Activated B cell treated with CpG ODN at 0.5 μM for 24 hours (primary cell): ENCODE measurements around the gene GARNL3. TPM values are rescaled to one million over a fixed set of nuclear protein-coding genes. Genes with fewer than 3 reads are reported as not detected.
A peak's percentile ranks its signal among the peaks of the same experiment; 100 is the strongest.

Experiments used
- ATAC-seq: fragments of 200-7000 bp; cut with Tn5 transposase; one replicate; pipeline ENCODE4 v1.10.0; 2021; ENCODE audit warnings: low read depth, mild to moderate bottlenecking, moderate library complexity
- CTCF ChIA-PET: fragments of 350-600 bp; sonication (Branson Sonifier 250); formaldehyde crosslinking; loops from one replicate; lab custom pipeline; 2021; ENCODE audit warnings: antibody characterized with exemption; lab: Charles Lee
- POLR2A ChIA-PET: fragments of 350-600 bp; sonication (Branson Sonifier 250); formaldehyde crosslinking; loops from one replicate; lab custom pipeline; 2021; ENCODE audit warnings: antibody characterized with exemption; lab: Charles Lee
- DNase-seq: peaks from one replicate; pipeline ENCODE4 v3.0.0; 2022
- H3K27ac Mint-ChIP-seq: one replicate; pipeline ENCODE4 v1.8.0; 2020; ENCODE audit warnings: mixed read lengths
- H3K27me3 Mint-ChIP-seq: one replicate; pipeline ENCODE4 v1.8.0; 2021; ENCODE audit warnings: mixed read lengths
- H3K36me3 Mint-ChIP-seq: one replicate; pipeline ENCODE4 v1.8.0; 2021; ENCODE audit warnings: low read depth, mixed read lengths
- H3K4me1 Mint-ChIP-seq: one replicate; pipeline ENCODE4 v1.8.0; 2021; ENCODE audit warnings: mixed read lengths
- H3K4me3 Mint-ChIP-seq: one replicate; pipeline ENCODE4 v1.8.0; 2020; ENCODE audit warnings: mild to moderate bottlenecking, mixed read lengths
- H3K9me3 Mint-ChIP-seq: one replicate; pipeline ENCODE4 v1.8.0; 2020; ENCODE audit warnings: mixed read lengths
- intact Hi-C: fragments of 100-400 bp; cut with micrococcal nuclease; formaldehyde crosslinking; loops from one replicate; pipeline ENCODE4 v1.15.1; 2024
- total RNA-seq: library from RNA; stranded (reverse); gene quantifications from 2 replicates; pipeline ENCODE4 v1.2.3, GENCODE V29; 2022
- TF ChIP-seq, protein P1 (sequence below): fragments of 200-600 bp; IDR thresholded peaks from one replicate; pipeline ENCODE4 v1.8.0; 2022; ENCODE audit warnings: antibody characterized with exemption, mild to moderate bottlenecking

GARNL3 gene
- total RNA-seq, 1 donor from 2014 or later, result 10.4 TPM

DNA sequence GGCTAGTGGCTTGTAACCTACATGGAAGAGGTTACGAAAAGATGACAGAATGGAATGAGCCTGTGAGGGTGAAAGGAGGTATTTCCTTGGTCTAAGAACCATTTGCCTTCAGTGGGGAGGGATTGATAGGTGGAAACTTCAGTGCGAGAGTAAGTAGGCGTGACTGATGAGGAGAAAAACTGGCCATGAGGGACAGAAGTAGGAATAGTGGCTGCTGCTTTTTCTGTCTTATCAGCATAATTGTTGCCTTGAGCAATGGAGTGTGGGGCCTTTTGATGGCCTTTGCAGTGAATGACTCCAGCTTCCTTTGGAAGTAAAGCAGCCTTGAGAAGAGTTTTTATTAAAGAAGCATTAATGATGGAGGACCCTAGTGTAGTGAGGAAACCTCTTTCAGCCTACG is 150.6 kb downstream of the GARNL3 start:
- no peak overlapping the region for H3K4me3 Mint-ChIP-seq
- ATAC-seq (no peak), DNase-seq (no peak)
- no peaks in the 10 kb centered on the region for H3K36me3 Mint-ChIP-seq
- POLR2A ChIA-PET, result interaction anchor here (1.1 kb wide), 1 partner anchor 9 kb away, joined by 4 read pairs; the partner anchor contains the start of gene ZNF79
- H3K27me3 Mint-ChIP-seq, result no peaks in the 10 kb centered on the region
- peaks cover 13% of the 10 kb centered on the region for H3K4me1 Mint-ChIP-seq
- CTCF ChIA-PET, result no interaction called here
- H3K27ac Mint-ChIP-seq, result no peak overlapping the region
- no peaks in the 10 kb centered on the region for H3K9me3 Mint-ChIP-seq
- intact Hi-C loops, result no loop called here
- TF ChIP-seq, protein P1, sequence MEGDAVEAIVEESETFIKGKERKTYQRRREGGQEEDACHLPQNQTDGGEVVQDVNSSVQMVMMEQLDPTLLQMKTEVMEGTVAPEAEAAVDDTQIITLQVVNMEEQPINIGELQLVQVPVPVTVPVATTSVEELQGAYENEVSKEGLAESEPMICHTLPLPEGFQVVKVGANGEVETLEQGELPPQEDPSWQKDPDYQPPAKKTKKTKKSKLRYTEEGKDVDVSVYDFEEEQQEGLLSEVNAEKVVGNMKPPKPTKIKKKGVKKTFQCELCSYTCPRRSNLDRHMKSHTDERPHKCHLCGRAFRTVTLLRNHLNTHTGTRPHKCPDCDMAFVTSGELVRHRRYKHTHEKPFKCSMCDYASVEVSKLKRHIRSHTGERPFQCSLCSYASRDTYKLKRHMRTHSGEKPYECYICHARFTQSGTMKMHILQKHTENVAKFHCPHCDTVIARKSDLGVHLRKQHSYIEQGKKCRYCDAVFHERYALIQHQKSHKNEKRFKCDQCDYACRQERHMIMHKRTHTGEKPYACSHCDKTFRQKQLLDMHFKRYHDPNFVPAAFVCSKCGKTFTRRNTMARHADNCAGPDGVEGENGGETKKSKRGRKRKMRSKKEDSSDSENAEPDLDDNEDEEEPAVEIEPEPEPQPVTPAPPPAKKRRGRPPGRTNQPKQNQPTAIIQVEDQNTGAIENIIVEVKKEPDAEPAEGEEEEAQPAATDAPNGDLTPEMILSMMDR, result no peak

DNA sequence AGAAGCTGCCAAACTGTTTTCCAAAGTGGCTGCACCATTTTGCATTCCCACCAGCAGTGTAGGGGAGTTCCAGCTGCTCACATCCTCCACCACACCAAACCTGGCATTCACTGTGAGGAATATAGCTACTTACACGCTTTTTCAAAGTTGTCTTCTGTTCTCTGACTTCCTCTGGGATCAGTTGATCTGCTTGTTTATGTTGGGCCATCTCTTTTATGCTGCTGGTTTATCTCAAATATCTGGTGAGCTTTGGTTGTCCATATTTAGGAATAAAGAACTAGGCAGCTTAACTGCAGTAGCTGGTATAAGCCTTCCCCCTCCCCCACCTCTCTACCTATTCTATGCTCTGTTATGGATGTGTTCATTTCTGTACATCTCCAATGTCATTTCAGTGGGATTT is 151.1 kb downstream of the GARNL3 start:
- intact Hi-C loops, result no loop called here
- no peak overlapping the region for H3K4me3 Mint-ChIP-seq
- TF ChIP-seq, protein P1, result no peak

DNA sequence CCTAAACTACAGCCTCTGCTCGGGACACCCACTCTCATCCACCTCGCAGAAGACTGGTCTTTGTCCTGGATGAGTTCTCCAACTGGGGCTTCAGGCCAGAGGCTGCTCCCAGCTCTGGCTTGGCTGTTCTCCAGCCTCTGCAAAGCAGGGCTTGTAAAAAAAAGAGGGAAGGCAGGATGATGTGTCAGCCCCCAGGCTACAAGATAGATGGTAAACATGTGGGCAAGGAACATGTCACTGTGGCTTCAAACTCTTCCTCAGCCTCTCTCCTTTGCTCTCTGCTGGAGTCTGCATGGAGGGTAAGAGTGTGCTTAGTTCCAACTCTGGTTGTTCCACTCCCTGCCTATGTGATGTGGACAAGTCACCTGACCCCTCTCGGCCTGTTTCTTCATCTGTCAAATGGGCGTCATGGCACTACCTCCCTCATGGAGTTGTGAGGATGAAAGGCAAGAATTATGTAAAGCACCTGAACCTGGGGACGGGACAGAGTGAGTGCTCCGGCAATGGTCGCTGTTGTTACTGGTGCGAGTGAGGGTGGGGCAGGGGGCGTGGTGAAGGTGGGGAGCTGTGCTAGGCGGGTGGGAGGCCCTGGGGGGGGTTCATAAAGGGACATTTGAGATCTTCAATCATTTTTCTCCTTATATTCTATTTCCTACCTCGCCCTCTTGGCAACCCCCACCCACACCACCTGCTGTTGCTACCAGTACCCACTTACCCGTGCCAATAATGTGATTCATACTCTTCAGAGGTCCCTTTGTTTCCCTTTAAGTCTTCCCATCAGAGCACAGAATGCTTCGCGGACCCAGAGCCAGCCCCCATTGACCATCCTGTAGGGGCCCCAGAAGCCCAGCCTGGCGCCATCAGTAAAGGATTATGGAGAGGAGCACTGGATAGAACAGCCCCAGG is 152.8 kb downstream of the GARNL3 start:
- H3K4me1 Mint-ChIP-seq, result peaks cover 5% of the 10 kb centered on the region
- H3K4me3 Mint-ChIP-seq, result peak overlapping the region; percentile 6
- no peak overlapping the region for H3K27ac Mint-ChIP-seq
- DNase-seq (no peak), ATAC-seq (no peak)
- CTCF ChIA-PET, result no interaction called here
- no peaks in the 10 kb centered on the region for H3K36me3 Mint-ChIP-seq
- intact Hi-C loops, result no loop called here
- no peaks in the 10 kb centered on the region for H3K9me3 Mint-ChIP-seq
- POLR2A ChIA-PET, result interaction anchor here (0.6 to 0.7 kb wide), 2 partner anchors 33 to 487 kb away, joined by 3 to 5 read pairs; partner anchors contain the start of genes LRSAM1 and RPL12
- H3K27me3 Mint-ChIP-seq, result no peaks in the 10 kb centered on the region
- TF ChIP-seq, protein P1, result no peak

More for the DNA sequence above, 151.1 kb downstream of the GARNL3 start:
- Mint-ChIP-seq H3K27ac (no peak overlapping the region), H3K9me3 (no peaks in the 10 kb centered on the region), H3K36me3 (no peaks in the 10 kb centered on the region), H3K27me3 (no peaks in the 10 kb centered on the region), H3K4me1 (peaks cover 13% of the 10 kb centered on the region)
- POLR2A ChIA-PET, result interaction anchor here (1.1 kb wide), 1 partner anchor 9 kb away, joined by 4 read pairs; the partner anchor contains the start of gene ZNF79
- ATAC-seq, result no peak
- CTCF ChIA-PET, result no interaction called here
- no peak for DNase-seq

DNA sequence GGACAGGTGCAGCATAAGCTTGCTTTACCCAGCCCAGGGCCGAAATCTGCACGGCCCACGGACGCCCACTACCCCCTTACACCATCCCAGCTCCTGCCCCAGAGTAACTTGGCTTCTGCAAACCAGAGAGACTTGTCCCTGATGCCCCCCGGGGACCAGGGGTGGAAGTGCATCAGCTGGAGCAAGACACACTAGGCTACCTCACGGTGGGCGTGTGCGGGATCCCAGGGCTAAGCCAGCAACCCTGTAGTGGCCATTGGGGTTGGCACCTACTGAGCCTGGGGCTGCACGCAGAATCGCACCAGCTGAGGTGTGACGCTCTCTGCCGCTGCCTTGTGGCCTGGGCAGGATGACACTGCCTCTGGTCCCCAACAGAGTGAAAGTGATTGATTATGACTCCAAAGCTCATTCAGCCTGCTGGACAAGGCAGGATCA is 153.5 kb downstream of the GARNL3 start:
- DNase-seq (no peak), ATAC-seq (peak; percentile 40)
- Mint-ChIP-seq H3K36me3 (no peaks in the 10 kb centered on the region), H3K27ac (no peak overlapping the region), H3K27me3 (no peaks in the 10 kb centered on the region), H3K4me3 (no peak overlapping the region), H3K9me3 (no peaks in the 10 kb centered on the region), H3K4me1 (peaks cover 8% of the 10 kb centered on the region)
- CTCF ChIA-PET, result no interaction called here
- POLR2A ChIA-PET, result interaction anchor here (0.6 to 0.7 kb wide), 3 partner anchors 33 to 488 kb away, joined by 3 to 5 read pairs (median 3); partner anchors contain the start of genes LRSAM1 and RPL12
- intact Hi-C loops, result no loop called here
- TF ChIP-seq, protein P1, result no peak

DNA sequence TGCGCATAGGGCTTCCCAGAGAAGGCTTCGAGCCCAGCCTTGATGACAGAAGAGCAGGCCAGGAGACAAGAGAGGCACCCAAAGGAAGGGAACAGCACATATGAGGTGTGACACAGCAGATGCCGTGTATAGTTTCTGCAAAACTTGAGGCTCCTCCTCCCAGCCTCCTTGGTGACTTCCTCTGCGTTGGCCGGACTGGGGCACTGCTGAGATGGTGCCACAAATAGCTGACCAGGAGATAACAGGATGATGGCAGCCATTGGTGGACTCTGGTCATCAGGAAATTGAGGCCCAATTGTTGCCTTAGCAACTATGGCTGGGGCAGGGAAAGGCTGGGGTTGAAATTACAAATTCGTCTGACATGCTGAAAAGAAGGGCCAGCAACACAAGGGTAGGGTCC is 154.8 kb downstream of the GARNL3 start:
- Mint-ChIP-seq H3K9me3 (no peaks in the 10 kb centered on the region), H3K4me1 (peaks cover 18% of the 10 kb centered on the region), H3K27me3 (no peaks in the 10 kb centered on the region), H3K27ac (no peak overlapping the region), H3K36me3 (peaks cover 6% of the 10 kb centered on the region), H3K4me3 (no peak overlapping the region)
- TF ChIP-seq, protein P1, result no peak
- no peak for ATAC-seq
- no peak for DNase-seq
- CTCF ChIA-PET, result no interaction called here
- intact Hi-C loops, result no loop called here
- POLR2A ChIA-PET, result no interaction called here
